Small intestine (tissue), 7 donors: ENCODE measurements around the gene C5orf63. TPM values are rescaled to one million over a fixed set of nuclear protein-coding genes. Genes with fewer than 3 reads are reported as not detected.
"Not testable (repeated sequence)": the region's sequence is repeated elsewhere in the genome, so short reads cannot be mapped to it uniquely, and the experiment has no call there.

Experiments
- DNase-seq, 2 donors: peaks; one replicate each; pipeline versions ENCODE4 v3.0.0 to v3.0.0-alpha.2; 2013
- FAIRE-seq: peaks from 2 replicates; lab custom pipeline; 2012; peaks lifted over from hg19 to GRCh38; lab: Jason Lieb, UNC
- H3K27ac ChIP-seq, 3 donors: one replicate each; pipeline ENCODE4 v1.5.1; 2013; ENCODE audit warnings: low read length in 2 of 3, mild to moderate bottlenecking in 2 of 3, control low read depth in 1 of 3, inconsistent platforms in 1 of 3, low read depth in 1 of 3, moderate library complexity in 1 of 3
- H3K27me3 ChIP-seq, 3 donors: one replicate each; pipeline ENCODE4 v1.6.1; 2013; ENCODE audit warnings: low read length in 3 of 3, inconsistent platforms in 1 of 3; ENCODE audit not compliant: control insufficient read depth in 3 of 3, insufficient read depth in 3 of 3
- H3K36me3 ChIP-seq, 3 donors: one replicate each; pipeline ENCODE4 v1.6.1; 2013; ENCODE audit warnings: low read length in 3 of 3, inconsistent platforms in 1 of 3, low read depth in 1 of 3, mild to moderate bottlenecking in 1 of 3, moderate library complexity in 1 of 3; ENCODE audit not compliant: control insufficient read depth in 3 of 3, insufficient read depth in 2 of 3
- H3K4me1 ChIP-seq, 3 donors: one replicate each; pipeline ENCODE4 v1.6.1; 2013; ENCODE audit warnings: low read length in 2 of 3, inconsistent platforms in 1 of 3, low read depth in 1 of 3, mild to moderate bottlenecking in 1 of 3, moderate library complexity in 1 of 3; ENCODE audit not compliant: control insufficient read depth in 3 of 3, insufficient read depth in 2 of 3
- H3K4me3 ChIP-seq, 3 donors: one replicate each; pipeline ENCODE4 v1.5.1; 2013; ENCODE audit warnings: low read length in 3 of 3, control low read depth in 1 of 3, inconsistent platforms in 1 of 3, low read depth in 1 of 3, mild to moderate bottlenecking in 1 of 3, moderate library complexity in 1 of 3
- H3K9me3 ChIP-seq, 2 donors: one replicate each; pipeline ENCODE4 v1.6.1; 2013; ENCODE audit warnings: low read depth in 1 of 2, low read length in 1 of 2; ENCODE audit not compliant: control insufficient read depth in 2 of 2, insufficient read depth in 1 of 2
- WGBS, 3 donors: extraction: QIAGEN DNeasy Blood & Tissue Kit; methylation state at CpG; one replicate each; pipeline ENCODE4 v1.1.7; 2013; 5-methylcytosine and 5-hydroxymethylcytosine counted together
- polyA plus RNA-seq, 4 donors: library from polyadenylated mRNA; stranded (reverse) in 3 of 4; unstranded in 1 of 4; fragments of 200-250 nt in 3 of 4; fragments of 120-200 nt in 1 of 4; gene quantifications; one replicate each; pipeline versions ENCODE4 v1.2.1 to v1.2.3, GENCODE V29; 2013
- donor health status: healthy with polysubstance abuse.
- donor health status: control.
- donor health status: control.
- donor health status: Bipolar disorder and iron deficiency.
- donor health status: healthy.

Gene C5orf63
- polyA plus RNA-seq, 4 donors: 4.2 to 17.9 (median 6.4) TPM

- no peak for FAIRE-seq
- 70 to 92% (median 78%) methylated on average over 1 of the region's 1 CpG for WGBS, 3 donors
These were observed 65.8 kb downstream of the C5orf63 start for GRCh38 chr5:127007522-127007921.

GRCh38 chr5:127006744-127007143, 66.6 kb downstream of the C5orf63 start:
- FAIRE-seq: no peak
- H3K27ac ChIP-seq: no peak overlapping the region

More at GRCh38 chr5:127007522-127007921, 65.8 kb downstream of the C5orf63 start:
- Histone ChIP-seq H3K4me1 (peaks cover 0 to 7% (median 0%) of the 10 kb centered on the region in 3 donors), H3K9me3 (no peaks in the 10 kb centered on the region), H3K27ac (no peak overlapping the region), H3K36me3 (no peaks in the 10 kb centered on the region), H3K27me3 (no peaks in the 10 kb centered on the region), H3K4me3 (no peak overlapping the region)
- no peak for DNase-seq

GRCh38 chr5:127005282-127005681, 68.0 kb downstream of the C5orf63 start:
- not testable (repeated sequence) for DNase-seq, H3K36me3 ChIP-seq, H3K27me3 ChIP-seq, FAIRE-seq, H3K4me3 ChIP-seq, H3K4me1 ChIP-seq, H3K9me3 ChIP-seq, H3K27ac ChIP-seq
- WGBS, 3 donors: 69 to 76% (median 70%) methylated on average over 3 of the region's 3 CpGs

More at GRCh38 chr5:127006744-127007143, 66.6 kb downstream of the C5orf63 start:
- Histone ChIP-seq H3K27me3 (no peaks in the 10 kb centered on the region), H3K4me1 (peaks cover 0 to 6% (median 0%) of the 10 kb centered on the region in 3 donors), H3K9me3 (no peaks in the 10 kb centered on the region), H3K36me3 (no peaks in the 10 kb centered on the region), H3K4me3 (no peak overlapping the region)
- no peak for DNase-seq
- WGBS, 3 donors: 52 to 75% (median 70%) methylated on average over 5 of the region's 5 CpGs

- Histone ChIP-seq H3K27ac (no peak overlapping the region), H3K36me3 (no peaks in the 10 kb centered on the region), H3K9me3 (no peaks in the 10 kb centered on the region), H3K27me3 (no peaks in the 10 kb centered on the region), H3K4me3 (no peak overlapping the region), H3K4me1 (peaks cover 0 to 5% (median 0%) of the 10 kb centered on the region in 3 donors)
- FAIRE-seq: no peak
- no peak for DNase-seq
- 76 to 90% (median 88%) methylated on average over 3 of the region's 3 CpGs for WGBS, 3 donors
These were observed 68.6 kb downstream of the C5orf63 start for GRCh38 chr5:127004721-127005120.

- Histone ChIP-seq H3K4me3 (no peak overlapping the region), H3K36me3 (no peaks in the 10 kb centered on the region), H3K4me1 (peaks cover 0 to 5% (median 0%) of the 10 kb centered on the region in 3 donors), H3K27me3 (no peaks in the 10 kb centered on the region), H3K9me3 (no peaks in the 10 kb centered on the region), H3K27ac (peak overlapping the region in 1 of 3 donors; percentile 58)
- peak; percentile 44 to 75 for DNase-seq
- 23 to 58% (median 45%) methylated on average over 7 of the region's 7 CpGs for WGBS, 3 donors
- FAIRE-seq: no peak
These were observed 69.4 kb downstream of the C5orf63 start for GRCh38 chr5:127003798-127004495.

- Histone ChIP-seq H3K9me3 (no peaks in the 10 kb centered on the region), H3K27ac (no peak overlapping the region), H3K4me3 (no peak overlapping the region), H3K4me1 (peaks cover 0 to 8% (median 0%) of the 10 kb centered on the region in 3 donors), H3K27me3 (no peaks in the 10 kb centered on the region), H3K36me3 (no peaks in the 10 kb centered on the region)
- DNase-seq (no peak), FAIRE-seq (no peak)
- WGBS, 3 donors: 62 to 79% (median 79%) methylated on average over 3 of the region's 3 CpGs
These were observed 70.9 kb downstream of the C5orf63 start for GRCh38 chr5:127002390-127002789.

GRCh38 chr5:127001621-127002296, 71.5 kb downstream of the C5orf63 start:
- Histone ChIP-seq H3K9me3 (no peaks in the 10 kb centered on the region), H3K36me3 (no peaks in the 10 kb centered on the region), H3K27ac (no peak overlapping the region), H3K4me3 (no peak overlapping the region), H3K27me3 (no peaks in the 10 kb centered on the region), H3K4me1 (peaks cover 0 to 8% (median 0%) of the 10 kb centered on the region in 3 donors)
- WGBS, 3 donors: 64 to 80% (median 71%) methylated on average over 4 of the region's 4 CpGs
- DNase-seq: no peak
- FAIRE-seq: no peak
